Neural crest cell (in vitro differentiated cells): Measurements from ENCODE around the gene TUT4. TPM values are rescaled to one million over a fixed set of nuclear protein-coding genes. Genes with fewer than 3 reads are reported as not detected.

Experiments used
- DNase-seq: peaks from one replicate; pipeline ENCODE4 v3.0.0; 2021; ENCODE audit warnings: low read depth, mixed read lengths, low spot score
- H3K27ac Mint-ChIP-seq: one replicate; pipeline ENCODE4 v1.8.0; 2021; ENCODE audit warnings: mild to moderate bottlenecking, mixed read lengths; ENCODE audit not compliant: unreplicated experiment
- H3K27me3 Mint-ChIP-seq: 2 replicates; pipeline ENCODE4 v1.8.0; 2021; ENCODE audit warnings: low read depth, mild to moderate bottlenecking, mixed read lengths
- H3K36me3 Mint-ChIP-seq: 2 replicates; pipeline ENCODE4 v1.8.0; 2021; ENCODE audit warnings: low read depth, mild to moderate bottlenecking, mixed read lengths
- H3K4me1 Mint-ChIP-seq: 2 replicates; pipeline ENCODE4 v1.8.0; 2021; ENCODE audit warnings: mixed read lengths
- H3K4me3 Mint-ChIP-seq: one replicate; pipeline ENCODE4 v1.8.0; 2021; ENCODE audit warnings: mild to moderate bottlenecking, mixed read lengths
- H3K9me3 Mint-ChIP-seq: 2 replicates; pipeline ENCODE4 v1.8.0; 2021; ENCODE audit warnings: mixed read lengths
- CTCF ChIP-seq: fragments of 200-600 bp; sonication (generic); conservative IDR thresholded peaks from 2 replicates; pipeline ENCODE4 v1.5.0; 2021; ENCODE audit warnings: antibody characterized with exemption, mild to moderate bottlenecking
- total RNA-seq: library from RNA; stranded (reverse); gene quantifications from 2 replicates; pipeline ENCODE4 v1.2.1, GENCODE V29; 2021

Gene TUT4
- total RNA-seq, 1 donor from 2014 or later, result 88.0 TPM

- Mint-ChIP-seq H3K4me3 (no peak overlapping the region), H3K27me3 (no peaks in the 10 kb centered on the region), H3K9me3 (no peaks in the 10 kb centered on the region), H3K27ac (no peak overlapping the region), H3K36me3 (no peaks in the 10 kb centered on the region), H3K4me1 (peaks cover 35% of the 10 kb centered on the region)
- no peak for DNase-seq
- TF ChIP-seq CTCF, result no peak
These were observed 39.9 kb upstream of the TUT4 start for GRCh38 chr1:52592637-52593323.

DNA sequence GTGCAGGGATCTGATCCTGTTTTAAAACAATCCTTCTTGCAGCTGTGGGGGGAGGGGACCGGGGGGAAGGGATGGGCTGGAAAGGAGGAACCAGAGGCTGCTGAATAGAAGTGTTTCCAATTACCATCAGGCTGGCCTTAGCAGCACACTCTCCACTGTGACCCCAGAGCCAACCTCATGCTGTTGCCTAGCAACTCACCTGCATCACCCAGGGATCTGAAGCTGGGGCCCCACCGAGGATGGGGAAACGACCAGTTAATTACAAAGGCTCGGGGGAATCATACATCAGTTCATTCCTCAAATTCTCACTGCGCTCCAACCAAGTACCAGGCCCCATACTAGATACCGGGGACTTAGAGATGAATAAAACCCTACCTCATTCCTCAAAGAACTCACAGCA lies 37.4 kb upstream of the TUT4 start:
- Mint-ChIP-seq H3K4me3 (peak overlapping the region; percentile 57), H3K4me1 (peaks cover 35% of the 10 kb centered on the region), H3K27ac (peak overlapping the region; percentile 76), H3K9me3 (no peaks in the 10 kb centered on the region), H3K36me3 (no peaks in the 10 kb centered on the region), H3K27me3 (no peaks in the 10 kb centered on the region)
- peak; percentile 22 for DNase-seq
- no peak for TF ChIP-seq CTCF

GRCh38 chr1:52588535-52588934 lies 35.6 kb upstream of the TUT4 start:
- no peaks in the 10 kb centered on the region for H3K27me3 Mint-ChIP-seq
- no peaks in the 10 kb centered on the region for H3K9me3 Mint-ChIP-seq
- TF ChIP-seq CTCF, result no peak
- DNase-seq, result no peak
- H3K4me3 Mint-ChIP-seq, result no peak overlapping the region
- peaks cover 31% of the 10 kb centered on the region for H3K4me1 Mint-ChIP-seq
- no peaks in the 10 kb centered on the region for H3K36me3 Mint-ChIP-seq
- peak overlapping the region; percentile 55 for H3K27ac Mint-ChIP-seq

DNA sequence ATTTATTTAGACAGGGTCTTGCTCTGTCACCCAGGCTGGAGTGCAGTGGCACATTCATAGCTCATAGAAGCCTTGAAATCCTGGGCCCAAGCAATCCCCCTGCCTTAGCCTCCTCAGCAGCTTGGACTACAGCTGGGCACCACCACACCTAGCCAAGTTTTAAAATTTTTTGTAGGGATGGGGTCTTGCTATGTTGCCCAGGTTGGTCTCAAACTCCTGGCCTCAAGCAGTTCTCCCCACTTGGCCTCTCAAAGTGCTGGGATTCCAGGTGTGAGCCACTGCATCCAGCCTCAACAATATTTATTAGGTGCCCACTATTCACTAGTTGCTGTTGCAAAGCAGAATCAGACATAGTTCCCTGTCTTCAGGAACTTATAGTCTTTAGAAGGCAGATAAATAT lies 35.1 kb upstream of the TUT4 start:
- H3K9me3 Mint-ChIP-seq, result no peaks in the 10 kb centered on the region
- H3K4me3 Mint-ChIP-seq, result no peak overlapping the region
- no peaks in the 10 kb centered on the region for H3K36me3 Mint-ChIP-seq
- no peak for DNase-seq
- TF ChIP-seq CTCF, result no peak
- no peaks in the 10 kb centered on the region for H3K27me3 Mint-ChIP-seq
- H3K4me1 Mint-ChIP-seq, result peaks cover 31% of the 10 kb centered on the region
- H3K27ac Mint-ChIP-seq, result no peak overlapping the region

- Mint-ChIP-seq H3K27ac (no peak overlapping the region), H3K4me1 (peaks cover 19% of the 10 kb centered on the region), H3K36me3 (no peaks in the 10 kb centered on the region), H3K4me3 (no peak overlapping the region), H3K27me3 (no peaks in the 10 kb centered on the region), H3K9me3 (no peaks in the 10 kb centered on the region)
- DNase-seq, result no peak
- no peak for TF ChIP-seq CTCF
These were observed 32.6 kb upstream of the TUT4 start for GRCh38 chr1:52585474-52585873.
